Measurements from ENCODE around the gene RSPO1.

Gene RSPO1

GRCh38 chr1:37622131-37622530 is 12.6 kb downstream of the RSPO1 start:
- DNase-seq (ENCODE audit: low read depth): no peak
- TF ChIP-seq CTCF (conservative IDR thresholded peaks at IDR 0.05; ENCODE audit: control insufficient read depth, insufficient read depth, low read depth, low read length): no peak
- no peak overlapping the region for H3K4me3 ChIP-seq (ENCODE audit: control insufficient read depth, low read depth, low read length)

- peak; percentile 71 for DNase-seq (ENCODE audit: low read depth)
- no peak overlapping the region for H3K4me3 ChIP-seq (ENCODE audit: control insufficient read depth, low read depth, low read length)
- no peak for TF ChIP-seq CTCF (conservative IDR thresholded peaks at IDR 0.05; ENCODE audit: control insufficient read depth, insufficient read depth, low read depth, low read length)
Measured at GRCh38 chr1:37621326-37621870, 13.3 kb downstream of the RSPO1 start.

GRCh38 chr1:37620707-37621106 is 14.0 kb downstream of the RSPO1 start:
- TF ChIP-seq CTCF (conservative IDR thresholded peaks at IDR 0.05; ENCODE audit: control insufficient read depth, insufficient read depth, low read depth, low read length): no peak
- DNase-seq (ENCODE audit: low read depth): no peak
- no peak overlapping the region for H3K4me3 ChIP-seq (ENCODE audit: control insufficient read depth, low read depth, low read length)

GRCh38 chr1:37616330-37616729 is 18.4 kb downstream of the RSPO1 start:
- no peak for TF ChIP-seq CTCF (conservative IDR thresholded peaks at IDR 0.05; ENCODE audit: control insufficient read depth, insufficient read depth, low read depth, low read length)
- no peak overlapping the region for H3K4me3 ChIP-seq (ENCODE audit: control insufficient read depth, low read depth, low read length)
- no peak for DNase-seq (ENCODE audit: low read depth)

- no peak for TF ChIP-seq CTCF (conservative IDR thresholded peaks at IDR 0.05; ENCODE audit: control insufficient read depth, insufficient read depth, low read depth, low read length)
- DNase-seq (ENCODE audit: low read depth): no peak
- H3K4me3 ChIP-seq (ENCODE audit: control insufficient read depth, low read depth, low read length): no peak overlapping the region
Measured at GRCh38 chr1:37614105-37614504, 20.6 kb downstream of the RSPO1 start.

- no peak for TF ChIP-seq CTCF (conservative IDR thresholded peaks at IDR 0.05; ENCODE audit: control insufficient read depth, insufficient read depth, low read depth, low read length)
- no peak for DNase-seq (ENCODE audit: low read depth)
- no peak overlapping the region for H3K4me3 ChIP-seq (ENCODE audit: control insufficient read depth, low read depth, low read length)
Measured at GRCh38 chr1:37612186-37612585, 22.5 kb downstream of the RSPO1 start.

GRCh38 chr1:37609994-37610393 is 24.7 kb downstream of the RSPO1 start:
- DNase-seq (ENCODE audit: low read depth): no peak
- H3K4me3 ChIP-seq (ENCODE audit: control insufficient read depth, low read depth, low read length): no peak overlapping the region
- TF ChIP-seq CTCF (conservative IDR thresholded peaks at IDR 0.05; ENCODE audit: control insufficient read depth, insufficient read depth, low read depth, low read length): no peak

Measured in fibroblast of mammary gland (primary cell).